Karpas-422 (cell line): ENCODE data around the gene ZCCHC9. TPM values are rescaled to one million over a fixed set of nuclear protein-coding genes. Genes with fewer than 3 reads are reported as not detected.
A peak's percentile ranks its signal among the peaks of the same experiment; 100 is the strongest.
"Not testable (repeated sequence)": the region's sequence is repeated elsewhere in the genome, so short reads cannot be mapped to it uniquely, and the experiment has no call there.

ENCODE experiments used
- DNase-seq: peaks from one replicate; pipeline ENCODE4 v3.0.0-alpha.2; 2015
- H2AFZ ChIP-seq: fragments of 200-600 bp; sonication (generic); 2 replicates; pipeline ENCODE4 v1.6.1; 2014; ENCODE audit warnings: antibody characterized with exemption, low read length, mixed read lengths
- H3K27ac ChIP-seq: fragments of 200-600 bp; sonication (generic); 2 replicates; pipeline ENCODE4 v1.5.1; 2014; ENCODE audit warnings: mild to moderate bottlenecking, low read length, moderate library complexity
- H3K27me3 ChIP-seq: fragments of 200-600 bp; sonication (generic); 2 replicates; pipeline ENCODE4 v1.6.1; 2014; ENCODE audit warnings: low read length, mixed read lengths
- H3K36me3 ChIP-seq: fragments of 200-600 bp; sonication (generic); 2 replicates; pipeline ENCODE4 v1.6.1; 2014; ENCODE audit warnings: low read length, mixed read lengths; ENCODE audit not compliant: insufficient read depth
- H3K4me1 ChIP-seq: fragments of 200-600 bp; sonication (generic); 2 replicates; pipeline ENCODE4 v1.6.1; 2014; ENCODE audit warnings: mild to moderate bottlenecking, low read length, mixed read lengths
- H3K4me2 ChIP-seq: fragments of 200-600 bp; sonication (generic); 2 replicates; pipeline ENCODE4 v1.6.1; 2014; ENCODE audit warnings: low read length, low read depth, mild to moderate bottlenecking; ENCODE audit not compliant: poor library complexity, severe bottlenecking
- H3K4me3 ChIP-seq: fragments of 200-600 bp; sonication (generic); 2 replicates; pipeline ENCODE4 v1.5.1; 2014; ENCODE audit warnings: mild to moderate bottlenecking, antibody characterized with exemption, low read length, mixed read lengths
- H3K79me2 ChIP-seq: fragments of 200-600 bp; sonication (generic); 2 replicates; pipeline ENCODE4 v1.6.1; 2014; ENCODE audit warnings: mild to moderate bottlenecking, low read length, mixed read lengths
- H3K9ac ChIP-seq: fragments of 200-600 bp; sonication (generic); 2 replicates; pipeline ENCODE4 v1.6.0; 2014; ENCODE audit warnings: low read length
- H3K9me2 ChIP-seq: fragments of 200-600 bp; sonication (generic), shearing (Covaris generic); replicated peaks from 2 replicates; pipeline ENCODE4 v1.6.0; 2014; ENCODE audit warnings: mild to moderate bottlenecking, low read length, moderate library complexity; ENCODE audit not compliant: insufficient read depth
- H3K9me3 ChIP-seq: fragments of 300-700, 200-600 bp; sonication (generic); 2 replicates; pipeline ENCODE4 v1.6.1; 2014; ENCODE audit warnings: low read length, mixed read lengths
- H4K20me1 ChIP-seq: fragments of 200-600 bp; sonication (generic); 2 replicates; pipeline ENCODE4 v1.6.1; 2014; ENCODE audit warnings: mild to moderate bottlenecking, antibody characterized with exemption, low read length, low read depth; ENCODE audit not compliant: insufficient read depth
- total RNA-seq: library from RNA; depleted of rRNA; stranded (reverse); fragments of >200 nt; shearing (Covaris generic); gene quantifications from 2 replicates; pipeline ENCODE4 v1.2.3, GENCODE V29; 2014; ENCODE audit warnings: low replicate concordance; rRNA removed

The ZCCHC9 gene
- total RNA-seq: 41.6 and 48.0 TPM in 2 replicates

- Histone ChIP-seq H2AFZ (peak within 1 kb of the TSS; percentile 73; the same call in 1 of the 2 replicates), H3K4me1 (peaks cover 53% of the 10 kb centered on the region), H3K27ac (peak within 1 kb of the TSS; percentile 63), H3K36me3 (peaks cover 8% of the 10 kb centered on the region), H3K27me3 (no peaks in the 10 kb centered on the region), H4K20me1 (no peaks in the 10 kb centered on the region), H3K9me2 (no peaks in the 10 kb centered on the region), H3K79me2 (peaks cover 94% of the 10 kb centered on the region), H3K9me3 (no peaks in the 10 kb centered on the region), H3K9ac (peak within 1 kb of the TSS; percentile 88), H3K4me3 (peak within 1 kb of the TSS; percentile 88), H3K4me2 (peak within 1 kb of the TSS; percentile 86)
- DNase-seq: peak; percentile 98
These were observed at the start of gene ZCCHC9 for GRCh38 chr5:81301271-81302015. ZCCHC9 (plus strand) TSS chr5:81301587; CDS start chr5:81304758, 3,171 bp downstream.

GRCh38 chr5:81251922-81252321, 49.5 kb upstream of the ZCCHC9 start:
- no peaks in the 10 kb centered on the region for H3K27me3 ChIP-seq
- H3K79me2 ChIP-seq: peaks cover 30% of the 10 kb centered on the region
- no peaks in the 10 kb centered on the region for H4K20me1 ChIP-seq
- no peaks in the 10 kb centered on the region for H3K9me2 ChIP-seq
- no peak overlapping the region for H3K4me3 ChIP-seq
- 0 out of 2 replicates have a peak, but pooled peaks cover 5% of the 10 kb centered on the region for H3K36me3 ChIP-seq
- H3K9me3 ChIP-seq: no peaks in the 10 kb centered on the region
- H3K9ac ChIP-seq: no peak overlapping the region
- H3K4me2 ChIP-seq: no peak overlapping the region
- peaks cover 2% of the 10 kb centered on the region for H3K4me1 ChIP-seq
- no peak overlapping the region for H3K27ac ChIP-seq
- DNase-seq: no peak
- no peak overlapping the region for H2AFZ ChIP-seq

- Histone ChIP-seq H4K20me1 (no peaks in the 10 kb centered on the region), H3K4me2 (no peak overlapping the region), H3K79me2 (peaks cover 36% of the 10 kb centered on the region), H3K4me1 (peaks cover 9% of the 10 kb centered on the region), H3K9me2 (no peaks in the 10 kb centered on the region), H3K27me3 (no peaks in the 10 kb centered on the region), H3K27ac (no peak overlapping the region), H3K9me3 (no peaks in the 10 kb centered on the region), H3K9ac (no peak overlapping the region), H3K36me3 (0 out of 2 replicates have a peak, but pooled peaks cover 5% of the 10 kb centered on the region), H3K4me3 (no peak overlapping the region), H2AFZ (no peak overlapping the region)
- DNase-seq: no peak
These were observed 48.5 kb upstream of the ZCCHC9 start for GRCh38 chr5:81252904-81253303.

GRCh38 chr5:81253875-81254274, 47.5 kb upstream of the ZCCHC9 start:
- Histone ChIP-seq H3K4me3 (no peak overlapping the region), H4K20me1 (no peaks in the 10 kb centered on the region), H2AFZ (no peak overlapping the region), H3K9me2 (no peaks in the 10 kb centered on the region), H3K27me3 (no peaks in the 10 kb centered on the region), H3K4me1 (peaks cover 9% of the 10 kb centered on the region), H3K9me3 (no peaks in the 10 kb centered on the region), H3K36me3 (0 out of 2 replicates have a peak, but pooled peaks cover 5% of the 10 kb centered on the region), H3K9ac (no peak overlapping the region), H3K79me2 (peaks cover 45% of the 10 kb centered on the region), H3K4me2 (no peak overlapping the region), H3K27ac (no peak overlapping the region)
- DNase-seq: no peak

- Histone ChIP-seq H3K79me2 (peaks cover 56% of the 10 kb centered on the region), H3K9me2 (no peaks in the 10 kb centered on the region), H3K36me3 (peaks cover 10% of the 10 kb centered on the region; the same call in 1 of the 2 replicates), H3K27ac (no peak overlapping the region), H3K9me3 (no peaks in the 10 kb centered on the region), H4K20me1 (0 out of 2 replicates have a peak, but pooled peaks cover 2% of the 10 kb centered on the region), H3K4me3 (no peak overlapping the region), H3K27me3 (no peaks in the 10 kb centered on the region), H2AFZ (no peak overlapping the region), H3K9ac (no peak overlapping the region), H3K4me2 (no peak overlapping the region), H3K4me1 (peaks cover 9% of the 10 kb centered on the region)
- no peak for DNase-seq
These were observed 46.4 kb upstream of the ZCCHC9 start for GRCh38 chr5:81254886-81255559.

GRCh38 chr5:81256766-81257165, 44.6 kb upstream of the ZCCHC9 start:
- Histone ChIP-seq H3K4me1 (peaks cover 9% of the 10 kb centered on the region), H3K9me3 (no peaks in the 10 kb centered on the region), H3K4me3 (no peak overlapping the region), H3K36me3 (peaks cover 6% of the 10 kb centered on the region; the same call in 1 of the 2 replicates), H3K9ac (no peak overlapping the region), H3K27ac (no peak overlapping the region; the same call in 1 of the 2 replicates), H3K27me3 (no peaks in the 10 kb centered on the region), H3K79me2 (peaks cover 65% of the 10 kb centered on the region), H3K9me2 (no peaks in the 10 kb centered on the region), H3K4me2 (no peak overlapping the region), H2AFZ (no peak overlapping the region), H4K20me1 (0 out of 2 replicates have a peak, but pooled peaks cover 2% of the 10 kb centered on the region)
- no peak for DNase-seq

GRCh38 chr5:81262796-81263195, 38.6 kb upstream of the ZCCHC9 start:
- H3K4me3 ChIP-seq, H3K4me2 ChIP-seq, H3K9ac ChIP-seq, H3K9me3 ChIP-seq, H3K36me3 ChIP-seq, DNase-seq, H2AFZ ChIP-seq, H3K27ac ChIP-seq, H3K9me2 ChIP-seq, H3K27me3 ChIP-seq, H4K20me1 ChIP-seq: not testable (repeated sequence)
- Histone ChIP-seq H3K4me1 (peaks cover 18% of the 10 kb centered on the region), H3K79me2 (peaks cover 68% of the 10 kb centered on the region)

GRCh38 chr5:81265101-81265500, 36.3 kb upstream of the ZCCHC9 start:
- Histone ChIP-seq H3K9ac (no peak overlapping the region), H3K36me3 (no peaks in the 10 kb centered on the region; the same call in none of the 2 replicates), H3K4me2 (no peak overlapping the region), H3K9me2 (no peaks in the 10 kb centered on the region), H3K27ac (no peak overlapping the region), H3K79me2 (peaks cover 70% of the 10 kb centered on the region), H3K4me3 (no peak overlapping the region), H3K9me3 (no peaks in the 10 kb centered on the region), H4K20me1 (no peaks in the 10 kb centered on the region), H3K27me3 (no peaks in the 10 kb centered on the region), H2AFZ (no peak overlapping the region), H3K4me1 (peaks cover 32% of the 10 kb centered on the region)
- no peak for DNase-seq
